Prostate gland (tissue), 2 donors: ENCODE data around the gene SEPTIN2.

Source experiments
- POLR2A ChIP-seq: fragments of 450-650 bp; IDR thresholded peaks from one replicate; pipeline ENCODE4 v1.6.1; 2016; ENCODE audit warnings: antibody characterized with exemption, mild to moderate bottlenecking
- TF ChIP-seq, protein P1 (sequence below), 4 experiments: fragments of 200-600 bp in 2 of 4; fragments of 450-650 bp in 2 of 4; sonication (generic) in 2 of 4; IDR thresholded peaks; 1 replicate in 3 of 4; 2 replicates in 1 of 4; pipeline ENCODE4 v1.5.1; 2016 to 2019; ENCODE audit warnings: antibody characterized with exemption in 4 of 4, mild to moderate bottlenecking in 2 of 4, moderate library complexity in 2 of 4

DNA sequence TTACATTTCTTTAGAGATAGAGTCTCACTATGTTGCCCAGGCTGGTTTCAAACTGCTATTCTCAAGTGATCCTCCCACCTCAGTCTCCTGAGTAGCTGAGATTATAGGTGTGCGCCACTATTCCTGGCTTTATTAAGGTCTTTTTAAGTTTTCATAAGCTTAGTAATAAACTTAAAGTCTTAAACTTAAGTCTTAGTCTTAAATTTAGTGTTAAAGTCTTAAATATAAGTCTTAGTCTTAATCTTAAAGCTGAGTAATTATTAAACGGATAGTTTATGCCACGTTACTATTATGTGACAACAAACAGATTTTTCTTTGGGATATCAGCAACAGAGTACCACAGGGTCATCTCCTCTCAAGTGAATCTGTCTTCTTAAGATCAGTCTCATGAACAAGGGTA lies 52.9 kb downstream of the SEPTIN2 start:
- TF ChIP-seq, protein P1, sequence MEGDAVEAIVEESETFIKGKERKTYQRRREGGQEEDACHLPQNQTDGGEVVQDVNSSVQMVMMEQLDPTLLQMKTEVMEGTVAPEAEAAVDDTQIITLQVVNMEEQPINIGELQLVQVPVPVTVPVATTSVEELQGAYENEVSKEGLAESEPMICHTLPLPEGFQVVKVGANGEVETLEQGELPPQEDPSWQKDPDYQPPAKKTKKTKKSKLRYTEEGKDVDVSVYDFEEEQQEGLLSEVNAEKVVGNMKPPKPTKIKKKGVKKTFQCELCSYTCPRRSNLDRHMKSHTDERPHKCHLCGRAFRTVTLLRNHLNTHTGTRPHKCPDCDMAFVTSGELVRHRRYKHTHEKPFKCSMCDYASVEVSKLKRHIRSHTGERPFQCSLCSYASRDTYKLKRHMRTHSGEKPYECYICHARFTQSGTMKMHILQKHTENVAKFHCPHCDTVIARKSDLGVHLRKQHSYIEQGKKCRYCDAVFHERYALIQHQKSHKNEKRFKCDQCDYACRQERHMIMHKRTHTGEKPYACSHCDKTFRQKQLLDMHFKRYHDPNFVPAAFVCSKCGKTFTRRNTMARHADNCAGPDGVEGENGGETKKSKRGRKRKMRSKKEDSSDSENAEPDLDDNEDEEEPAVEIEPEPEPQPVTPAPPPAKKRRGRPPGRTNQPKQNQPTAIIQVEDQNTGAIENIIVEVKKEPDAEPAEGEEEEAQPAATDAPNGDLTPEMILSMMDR (IDR thresholded peaks at IDR 0.05): no peak
- no peak for TF ChIP-seq POLR2A
